Brain pericyte (primary cell): ENCODE results near the gene DNAJC17.
A peak's percentile ranks its signal among the peaks of the same experiment; 100 is the strongest.

ENCODE experiments used
- DNase-seq: peaks from one replicate; pipeline ENCODE4 v3.0.0-alpha.2; 2012; ENCODE audit warnings: low read depth, low spot score

DNAJC17 gene

DNA sequence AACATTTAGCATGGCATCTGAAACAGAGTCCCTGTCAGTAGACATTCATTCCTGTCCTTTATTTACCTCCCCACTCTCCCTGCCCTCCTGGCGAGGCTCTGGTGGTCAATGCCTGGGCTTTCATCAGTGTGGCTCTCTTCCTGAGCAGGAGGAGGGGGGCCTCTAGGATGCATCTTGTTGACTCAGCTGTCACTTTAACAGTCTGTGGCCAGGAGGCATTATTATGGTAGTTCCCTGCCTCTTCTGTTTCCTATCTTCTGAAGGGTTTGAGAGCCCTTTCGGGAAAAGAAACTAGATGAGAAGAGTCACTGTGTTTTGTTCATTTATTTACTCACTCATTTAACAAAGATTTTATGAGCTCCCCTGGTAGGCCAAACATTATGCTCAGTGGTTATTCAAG, 23.6 kb upstream of the DNAJC17 start:
- no peak for DNase-seq

DNA sequence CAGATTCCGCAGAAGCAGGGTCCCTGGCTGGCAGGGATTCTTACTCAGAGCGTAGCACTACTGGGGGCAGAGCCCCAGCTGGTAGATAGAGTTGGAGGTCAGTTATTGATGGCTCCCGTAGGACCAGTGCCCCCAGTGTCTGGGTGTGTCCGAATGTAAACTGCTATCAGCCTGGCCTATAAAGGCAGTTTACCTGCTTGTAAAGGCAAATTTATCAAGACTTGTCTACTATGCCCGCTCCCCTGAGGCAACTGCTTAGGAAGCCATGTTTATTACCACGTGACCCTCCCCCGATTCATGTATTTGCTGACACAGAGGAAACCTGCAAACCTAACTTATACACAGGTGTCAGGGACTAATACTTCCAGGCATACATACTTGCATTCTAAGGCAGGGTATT, 21.8 kb upstream of the DNAJC17 start:
- no peak for DNase-seq

DNA sequence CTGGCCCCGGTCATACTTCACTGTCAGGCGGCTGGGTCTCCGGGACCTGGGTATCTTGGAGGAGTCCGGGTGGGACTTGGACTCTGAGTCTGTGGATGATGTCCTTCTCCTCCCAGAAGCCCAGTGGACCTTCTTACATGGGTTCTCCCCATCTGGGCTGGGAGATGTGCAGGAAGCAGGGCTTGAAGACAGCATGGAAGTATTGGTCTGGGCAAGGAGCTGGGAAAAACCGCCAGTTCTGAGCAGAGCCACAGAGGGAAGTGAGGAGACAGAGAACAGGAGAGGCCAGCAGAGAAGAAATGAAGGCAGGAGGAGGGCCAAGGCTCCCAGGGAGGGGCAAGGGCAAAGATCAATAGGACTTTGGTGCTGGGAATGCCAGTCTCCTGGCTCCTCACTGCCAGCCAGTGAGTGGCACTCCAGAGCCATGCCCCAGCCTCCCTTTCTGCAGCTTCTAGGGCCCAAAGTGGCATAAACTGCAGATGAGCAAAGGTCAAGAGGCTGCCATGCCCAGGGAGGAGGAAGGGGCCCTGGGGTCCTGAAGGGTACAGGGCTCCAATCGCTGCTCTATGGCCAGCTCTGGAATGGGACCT, 21.3 kb upstream of the DNAJC17 start, which contains the start of gene PPP1R14D:
PPP1R14D (minus strand) TSS at position 262 of the 590 bp plus-strand sequence; CDS start at position 195, 67 bp downstream.
- DNase-seq = no peak

DNA sequence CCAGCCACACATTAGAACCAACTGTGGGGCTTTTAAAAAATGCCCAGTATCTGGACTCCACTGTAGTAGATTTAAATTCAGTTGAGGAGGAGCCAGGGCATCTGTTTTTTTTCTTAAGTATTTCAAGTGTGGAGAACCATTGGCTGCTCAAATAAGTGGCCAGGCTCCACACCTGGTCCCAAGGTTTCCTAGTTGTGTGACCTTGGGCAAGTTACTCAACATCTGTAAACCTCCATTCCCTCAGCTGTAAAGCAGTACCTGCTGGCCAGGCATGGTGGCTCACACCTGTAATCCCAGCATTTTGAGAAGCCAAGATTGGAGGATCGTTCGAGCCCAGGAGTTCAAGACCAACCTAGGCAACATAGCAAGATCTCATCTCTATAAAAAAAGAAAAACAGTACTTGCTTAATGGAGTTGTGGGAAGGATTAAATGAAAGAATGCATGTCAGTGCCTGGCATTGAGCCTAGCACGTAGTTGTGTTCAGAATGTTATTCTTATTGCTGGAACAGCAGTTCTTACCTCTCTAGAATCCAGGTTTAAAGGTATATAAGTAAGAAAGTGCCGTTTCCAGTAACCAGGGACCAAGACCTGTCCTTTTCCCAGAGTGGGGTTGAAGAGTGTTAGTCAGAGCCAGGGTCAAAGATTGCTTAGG, 19.3 kb upstream of the DNAJC17 start:
- DNase-seq = no peak

DNA sequence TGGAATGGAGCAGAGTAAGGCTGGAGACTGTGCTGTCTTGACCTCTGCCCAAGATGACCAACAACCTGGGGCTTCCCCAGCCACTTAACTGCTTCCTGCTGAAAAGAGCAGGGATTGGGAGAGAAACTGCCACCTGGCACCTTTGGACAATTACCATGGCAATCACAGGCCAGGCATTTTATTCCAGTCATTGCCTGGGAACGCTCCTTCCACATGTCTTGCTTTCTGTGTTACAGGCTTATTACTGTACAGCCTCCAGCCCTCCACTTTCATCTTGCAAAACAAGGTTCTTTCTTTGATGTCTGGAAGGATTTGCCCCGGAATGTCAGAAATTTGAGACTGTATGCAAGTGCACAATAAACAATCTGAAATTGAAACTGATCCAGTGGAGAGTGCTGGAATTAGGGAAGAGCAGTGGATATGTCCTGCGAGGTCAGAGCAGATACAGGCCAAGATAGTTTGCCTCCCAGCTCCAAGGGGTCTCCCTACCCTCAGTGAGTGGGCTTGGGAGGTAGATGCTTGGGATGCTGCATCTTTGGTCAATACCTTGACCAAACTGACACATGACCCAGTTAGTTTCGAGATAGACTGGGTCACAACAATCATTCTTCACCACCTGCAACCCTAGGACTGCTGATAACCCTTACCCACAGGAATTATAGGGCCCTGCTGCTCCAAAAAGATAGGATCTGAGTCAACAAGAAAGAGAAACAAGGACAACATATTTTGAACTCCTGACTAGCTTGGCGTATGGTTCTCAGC, 18.6 kb upstream of the DNAJC17 start:
- DNase-seq = no peak

DNA sequence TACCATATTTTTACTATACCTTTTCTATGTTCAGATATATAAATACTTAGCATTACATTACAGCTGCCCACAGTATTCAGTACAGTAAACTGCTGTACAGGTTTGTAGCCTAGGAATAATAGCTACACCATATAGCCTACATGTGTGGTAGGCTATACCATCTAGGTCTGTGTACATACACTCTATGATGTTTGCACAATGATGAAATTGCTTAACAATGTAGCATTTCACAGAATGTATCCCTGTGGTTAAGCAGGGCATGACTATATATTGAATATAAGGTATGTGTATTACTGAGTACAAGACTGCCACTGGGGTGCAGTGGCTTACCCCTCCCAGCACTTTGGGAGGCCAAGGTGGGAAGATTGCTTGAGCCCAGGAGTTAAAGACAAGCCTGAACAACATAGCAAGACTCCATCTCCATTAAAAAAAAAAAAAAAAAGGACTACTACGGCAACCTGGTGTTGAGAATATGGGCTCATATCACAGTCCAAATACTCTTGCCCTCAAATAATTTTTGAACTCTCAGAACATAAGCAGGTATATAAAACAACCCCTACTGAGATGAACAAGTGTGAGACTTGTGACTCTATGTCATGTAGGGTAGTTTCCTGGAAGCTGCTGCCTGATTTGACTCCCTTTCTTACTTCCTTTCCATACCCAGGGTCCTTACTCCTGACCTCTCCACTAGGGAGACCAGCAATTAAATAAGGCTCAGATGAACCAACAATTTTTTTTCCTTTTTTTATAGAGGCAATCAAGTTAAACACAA, 16.5 kb upstream of the DNAJC17 start:
- DNase-seq = no peak

DNA sequence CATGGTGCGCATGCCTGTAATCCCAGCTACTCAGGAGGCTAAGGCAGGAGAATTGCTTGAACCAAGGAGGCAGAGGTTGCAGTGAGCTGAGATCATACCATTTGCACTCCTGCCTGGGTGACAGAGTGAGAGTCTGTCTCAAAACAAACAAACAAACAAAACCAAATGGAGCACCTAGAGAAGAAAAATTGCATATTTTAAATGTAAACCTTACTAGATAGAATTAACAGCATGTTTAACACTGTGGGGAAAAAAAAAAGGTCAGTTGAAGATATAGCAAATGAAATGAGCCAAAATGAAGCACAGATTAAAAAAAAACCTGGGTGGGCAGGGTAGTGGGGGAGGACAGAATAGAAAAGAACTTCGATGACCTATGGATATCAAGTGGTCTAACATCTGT, 13.9 kb upstream of the DNAJC17 start:
- no peak for DNase-seq

DNA sequence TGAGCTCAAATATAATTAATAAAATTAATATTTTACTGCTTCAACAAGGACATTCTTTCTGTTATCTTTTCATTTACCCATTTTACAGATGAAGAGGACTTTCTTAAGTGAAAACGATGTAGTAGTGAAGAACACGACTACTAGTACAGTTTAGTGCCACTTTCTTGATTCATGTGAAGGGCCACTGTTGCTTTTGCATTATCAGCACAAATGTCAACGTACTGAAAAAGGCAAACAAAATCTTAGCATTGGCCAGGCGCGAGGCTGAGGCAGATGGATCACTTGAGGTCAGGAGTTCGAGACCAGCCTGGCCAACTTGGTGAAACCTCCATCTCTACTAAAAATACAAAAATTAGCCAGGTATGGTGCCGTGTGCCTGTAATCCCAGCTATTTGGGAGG, 11.8 kb upstream of the DNAJC17 start:
- DNase-seq = no peak

DNA sequence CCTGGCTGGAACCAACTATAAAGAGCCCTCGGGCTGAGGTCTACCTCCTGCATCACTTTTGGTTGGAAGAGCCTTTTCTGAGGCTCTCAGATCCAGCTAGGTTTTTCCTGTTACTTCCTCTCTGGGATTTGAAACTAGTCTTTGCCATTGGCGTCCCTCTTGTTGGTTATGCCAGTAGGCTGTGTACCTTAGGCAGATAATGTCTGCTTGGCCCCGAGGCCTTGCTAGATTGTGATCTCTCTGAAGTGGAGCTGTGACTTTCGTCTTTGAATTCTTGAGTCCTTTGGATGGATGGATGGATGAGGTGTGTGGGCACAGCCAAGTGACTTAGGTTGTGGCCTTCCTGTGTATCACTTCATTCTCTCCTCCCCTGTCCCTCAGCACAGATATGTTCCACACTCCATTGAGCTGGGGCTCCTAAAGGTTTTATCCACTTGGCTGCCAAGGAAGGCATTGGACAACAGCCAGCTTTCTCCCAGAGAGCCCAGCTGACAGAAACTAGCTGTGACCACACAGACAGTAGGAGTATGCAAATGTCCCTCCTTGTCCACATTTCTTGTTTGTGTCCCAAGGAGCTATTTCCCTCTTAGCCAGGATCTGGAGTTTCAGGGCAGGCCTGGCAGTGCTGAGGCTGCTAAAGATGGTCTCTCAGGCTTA, 7.9 kb upstream of the DNAJC17 start:
- DNase-seq = no peak

DNA sequence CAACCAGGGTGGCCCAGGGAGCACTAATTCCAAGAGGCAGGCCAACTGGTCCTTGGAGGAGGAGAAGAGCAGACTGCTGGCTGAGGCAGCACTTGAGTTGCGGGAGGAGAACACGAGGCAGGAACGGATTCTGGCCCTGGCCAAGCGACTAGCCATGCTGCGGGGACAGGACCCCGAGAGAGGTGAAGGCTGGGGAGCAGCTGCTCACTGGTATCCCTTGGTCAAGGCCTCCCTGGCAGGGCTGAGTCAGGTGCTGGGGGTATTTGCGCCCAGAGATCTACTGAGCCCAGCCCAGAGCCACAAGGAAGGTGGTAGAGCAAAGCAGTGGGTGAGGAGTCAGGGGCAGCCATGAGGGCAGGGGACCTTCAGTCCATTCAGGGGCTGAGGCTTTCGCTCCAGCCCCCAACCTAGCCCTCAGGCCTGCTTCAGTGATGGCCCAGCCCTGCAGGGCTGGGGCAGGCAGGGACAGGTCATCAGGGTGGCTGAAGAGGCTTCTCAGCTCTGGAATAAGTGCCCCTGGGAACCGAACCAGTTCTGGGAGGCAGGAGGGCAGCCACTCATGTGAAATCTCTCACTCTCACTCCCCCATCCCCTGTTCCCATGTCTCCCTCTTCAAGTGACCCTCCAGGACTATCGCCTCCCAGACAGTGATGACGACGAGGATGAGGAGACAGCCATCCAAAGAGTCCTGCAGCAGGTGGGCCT, 5.6 kb upstream of the DNAJC17 start:
- DNase-seq = no peak

DNA sequence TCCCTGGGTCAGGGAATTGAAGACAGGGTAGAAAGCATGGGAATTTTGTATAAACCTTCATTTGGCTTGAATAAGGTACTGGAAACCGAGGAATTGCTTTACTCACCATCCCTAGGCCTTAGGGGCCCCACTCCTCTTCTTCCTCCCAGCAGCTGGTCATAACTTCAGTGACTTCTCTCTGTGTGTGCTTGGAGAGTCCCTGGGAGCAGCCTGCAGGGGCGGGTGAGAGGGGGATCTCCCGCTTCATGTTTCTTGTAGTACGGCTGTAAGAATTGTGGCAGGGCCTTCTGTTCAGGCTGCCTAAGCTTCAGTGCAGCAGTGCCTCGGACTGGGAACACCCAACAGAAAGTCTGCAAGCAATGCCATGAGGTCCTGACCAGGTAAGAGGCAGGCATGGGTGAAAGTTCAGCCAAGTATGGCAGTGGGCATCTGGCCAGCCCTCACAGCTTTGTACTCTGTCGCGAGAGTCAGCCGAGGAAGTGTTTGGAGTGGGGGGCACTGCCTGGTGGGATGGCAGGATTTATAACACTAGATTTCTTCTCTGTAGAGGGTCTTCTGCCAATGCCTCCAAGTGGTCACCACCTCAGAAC, 1.7 kb upstream of the DNAJC17 start:
- no peak for DNase-seq

DNA sequence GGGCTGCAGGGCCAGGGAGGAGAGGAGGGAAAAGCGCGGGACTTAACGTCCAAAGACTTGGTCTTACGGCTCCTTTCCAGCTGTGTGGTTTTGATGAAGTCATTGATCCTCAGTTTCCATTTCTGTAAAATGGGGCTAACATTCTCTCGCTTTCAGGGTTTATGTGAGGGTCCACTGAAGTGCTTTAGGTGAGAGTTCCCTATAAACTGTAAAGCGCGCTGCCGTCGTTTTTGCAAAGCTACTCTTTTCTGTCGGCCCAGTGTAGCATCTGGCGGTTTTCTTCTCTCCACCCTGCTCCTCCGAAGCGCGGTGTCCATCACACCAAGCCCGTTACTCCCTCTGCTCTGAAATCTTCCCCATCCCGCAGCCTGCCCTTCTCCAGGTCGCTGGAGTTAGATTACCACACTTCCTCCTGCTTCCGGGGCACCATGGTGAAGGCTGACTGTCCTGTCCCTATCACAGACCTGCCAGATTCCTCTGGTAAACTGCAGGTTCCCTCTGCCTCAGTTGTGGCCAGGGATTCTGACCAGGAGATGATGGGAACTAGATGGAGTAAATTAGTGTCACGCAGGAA, 702 bp upstream of the DNAJC17 start:
- DNase-seq = no peak

DNA sequence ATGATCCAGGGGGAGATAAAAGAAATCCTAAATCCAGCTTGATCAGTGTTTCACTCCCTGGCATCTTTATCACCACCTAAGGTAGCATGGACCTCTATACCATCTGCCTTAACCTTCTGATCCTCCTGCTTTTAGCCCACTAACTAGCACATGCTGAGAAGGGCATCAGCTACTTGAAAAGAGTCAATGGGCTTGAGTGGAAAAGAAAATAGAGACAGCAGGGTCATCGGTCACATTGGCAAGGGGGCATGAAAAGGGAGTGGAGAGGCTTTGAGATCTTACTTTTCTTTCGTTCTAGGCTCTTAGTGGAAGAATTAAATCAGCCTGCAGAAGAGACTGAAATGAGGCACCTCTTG, 623 bp downstream of the DNAJC17 start:
- no peak for DNase-seq

DNA sequence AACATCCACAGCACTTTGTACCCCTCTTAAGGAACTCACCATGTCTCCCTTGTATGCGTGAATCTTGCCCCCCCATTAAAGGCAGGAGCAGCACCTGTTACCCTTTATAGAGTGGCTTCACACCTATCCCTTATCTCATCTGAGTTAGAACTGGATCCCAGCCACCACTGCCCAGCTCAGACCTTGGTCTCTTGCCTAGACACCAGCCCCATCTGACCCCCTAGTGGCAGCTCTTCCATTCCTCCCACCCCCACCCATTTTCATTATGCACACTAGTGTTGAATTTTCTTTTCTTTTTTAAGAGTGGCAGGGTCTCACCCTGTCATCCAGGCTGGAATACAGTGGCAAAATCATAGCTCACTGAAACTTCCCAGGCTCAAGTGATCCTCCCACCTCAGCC, 3.6 kb downstream of the DNAJC17 start:
- no peak for DNase-seq

DNA sequence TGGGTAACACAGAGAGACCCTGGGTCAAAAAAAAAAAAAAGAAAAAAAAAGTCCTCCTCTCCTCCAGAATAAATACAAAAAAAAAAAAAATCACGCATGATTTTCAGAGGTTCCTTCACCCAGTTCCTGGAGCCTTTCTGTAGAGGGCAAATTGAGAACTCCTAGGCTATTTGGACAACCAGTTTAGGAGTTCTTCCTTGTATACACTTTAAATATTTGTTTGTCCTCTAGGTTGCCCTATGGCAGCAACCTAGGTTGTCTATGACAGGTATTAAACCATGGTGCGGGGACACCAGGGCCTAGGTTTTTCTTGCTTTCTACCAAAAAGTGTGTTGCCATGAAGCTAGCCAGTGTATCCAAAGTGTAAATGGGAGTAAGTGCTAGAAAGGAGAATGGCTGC, 4.2 kb downstream of the DNAJC17 start:
- DNase-seq = no peak

DNA sequence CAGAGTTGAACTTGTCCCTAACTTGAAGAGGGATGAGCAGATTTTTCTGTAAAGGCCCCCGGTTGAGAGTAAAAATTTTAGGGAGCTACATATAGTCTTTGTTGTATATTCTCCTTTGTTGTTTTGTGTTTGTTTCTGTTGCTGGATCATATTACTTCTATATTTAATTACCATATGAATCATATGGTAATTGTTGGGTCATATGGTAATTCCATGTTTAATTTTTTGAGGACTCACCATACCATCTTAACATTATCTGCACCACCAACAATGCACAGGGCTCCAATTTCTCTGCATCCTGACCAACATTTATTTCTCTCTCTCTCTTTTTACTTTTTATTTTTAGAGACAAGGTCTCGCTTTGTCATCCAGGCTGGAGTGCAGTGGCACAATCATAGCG, 7.8 kb downstream of the DNAJC17 start:
- DNase-seq = no peak

DNA sequence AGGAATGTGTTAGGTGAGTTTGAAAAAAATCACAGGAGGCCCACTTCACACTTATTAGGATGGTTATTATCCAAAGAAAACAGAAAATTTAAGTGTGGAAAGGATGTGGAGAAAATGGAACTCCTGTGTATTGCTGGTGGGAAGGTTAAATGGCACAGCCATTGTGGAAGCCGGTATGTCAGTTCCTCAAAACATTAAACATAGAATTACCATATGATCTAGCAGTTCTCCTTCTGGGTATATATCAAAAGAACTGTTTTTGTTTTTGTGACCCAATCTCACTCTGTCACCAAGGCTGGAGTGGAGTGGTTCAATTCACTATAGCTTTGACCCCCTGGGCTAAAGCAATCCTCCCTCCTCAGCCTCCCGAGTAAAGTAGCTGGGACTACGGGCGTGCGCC, 10.8 kb downstream of the DNAJC17 start:
- no peak for DNase-seq

DNA sequence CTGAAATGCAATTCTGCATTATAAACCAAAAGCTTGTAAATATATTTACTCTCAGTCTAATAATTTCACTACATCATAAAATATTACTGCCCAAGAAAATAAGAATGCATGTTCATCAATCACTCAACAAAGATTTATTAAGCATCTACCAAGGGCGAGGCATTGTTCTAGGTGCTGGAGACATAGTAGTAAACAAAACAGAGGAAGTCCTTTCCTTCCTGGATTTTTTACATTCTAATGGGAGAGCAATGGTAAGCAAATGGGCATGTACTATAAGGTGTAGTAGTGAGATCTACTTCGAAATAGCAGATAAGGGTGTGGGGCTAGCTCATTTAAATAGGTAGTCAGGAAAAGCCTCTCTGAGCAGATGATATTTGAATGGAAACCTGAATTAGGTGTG, 11.2 kb downstream of the DNAJC17 start:
- DNase-seq = no peak

DNA sequence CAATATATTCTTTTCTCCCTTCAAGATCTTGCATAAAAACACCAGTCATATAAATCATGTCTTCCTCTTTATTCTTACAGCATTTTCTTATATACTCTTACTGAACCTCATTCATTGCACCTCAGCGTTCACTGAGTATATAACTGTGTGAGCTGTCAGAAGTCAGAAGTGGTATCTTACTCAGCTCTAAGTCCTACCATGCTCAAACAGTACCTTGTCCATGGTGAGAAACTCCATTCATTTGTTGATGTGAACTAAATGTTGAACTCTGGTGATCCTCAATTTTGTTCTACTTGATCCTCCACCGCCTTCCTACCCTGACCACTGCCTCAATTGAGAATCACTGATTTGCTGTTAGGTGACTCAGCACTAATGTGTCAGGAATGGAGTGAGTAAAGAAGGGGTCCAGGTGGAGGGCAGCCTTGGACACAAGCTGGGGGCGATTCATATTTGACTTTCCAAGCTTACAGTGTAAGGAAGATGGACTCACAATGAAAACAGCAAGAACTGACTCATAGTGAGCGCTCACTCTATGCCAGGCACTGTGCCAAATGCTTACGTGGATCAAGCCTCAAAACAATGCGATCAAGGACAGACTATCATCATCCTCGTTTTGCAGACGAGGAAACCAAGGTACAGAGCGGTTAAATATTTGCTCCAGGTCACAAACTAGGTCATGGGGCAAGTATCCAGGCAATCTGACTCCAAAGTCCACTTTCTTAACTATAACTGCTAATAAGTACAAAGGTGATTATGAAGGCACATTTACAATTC, 13.9 kb downstream of the DNAJC17 start:
- peak; percentile 78 for DNase-seq

DNA sequence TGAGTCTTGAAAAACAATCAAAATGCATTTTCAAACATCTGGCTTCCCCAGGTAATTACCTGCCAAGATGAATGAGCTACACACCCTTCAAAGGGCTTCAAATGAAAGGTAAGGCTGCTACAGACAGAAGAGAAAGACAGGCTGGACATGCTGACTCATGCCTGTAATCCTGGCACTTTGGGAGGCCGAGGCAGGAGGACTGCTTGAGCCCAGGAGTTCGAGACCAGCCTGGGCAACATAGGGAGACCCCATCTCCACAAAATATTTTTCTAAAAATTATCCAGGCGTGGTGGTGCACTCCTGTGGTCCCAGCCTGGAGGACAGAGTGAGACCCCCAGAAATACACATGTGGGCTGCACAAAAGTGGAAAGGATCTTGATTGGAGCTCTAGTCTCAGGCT, 14.9 kb downstream of the DNAJC17 start:
- no peak for DNase-seq
